DOHH2 (cell line): Measurements from ENCODE around the gene CDHR2.

ENCODE experiments used
- EZH2phosphoT487 ChIP-seq: fragments of 200-600 bp; sonication (generic); IDR thresholded peaks from 2 replicates; pipeline ENCODE4 v1.6.1; 2017; ENCODE audit warnings: borderline replicate concordance, mild to moderate bottlenecking, antibody characterized with exemption, low read length, moderate library complexity, mixed read lengths
- TF ChIP-seq, protein P1 (sequence below): fragments of 200-600 bp; sonication (generic); IDR thresholded peaks from one replicate; pipeline ENCODE4 v1.5.1; 2014; ENCODE audit warnings: antibody characterized with exemption, mild to moderate bottlenecking, low read depth, low read length; ENCODE audit not compliant: poor library complexity, severe bottlenecking

DNA sequence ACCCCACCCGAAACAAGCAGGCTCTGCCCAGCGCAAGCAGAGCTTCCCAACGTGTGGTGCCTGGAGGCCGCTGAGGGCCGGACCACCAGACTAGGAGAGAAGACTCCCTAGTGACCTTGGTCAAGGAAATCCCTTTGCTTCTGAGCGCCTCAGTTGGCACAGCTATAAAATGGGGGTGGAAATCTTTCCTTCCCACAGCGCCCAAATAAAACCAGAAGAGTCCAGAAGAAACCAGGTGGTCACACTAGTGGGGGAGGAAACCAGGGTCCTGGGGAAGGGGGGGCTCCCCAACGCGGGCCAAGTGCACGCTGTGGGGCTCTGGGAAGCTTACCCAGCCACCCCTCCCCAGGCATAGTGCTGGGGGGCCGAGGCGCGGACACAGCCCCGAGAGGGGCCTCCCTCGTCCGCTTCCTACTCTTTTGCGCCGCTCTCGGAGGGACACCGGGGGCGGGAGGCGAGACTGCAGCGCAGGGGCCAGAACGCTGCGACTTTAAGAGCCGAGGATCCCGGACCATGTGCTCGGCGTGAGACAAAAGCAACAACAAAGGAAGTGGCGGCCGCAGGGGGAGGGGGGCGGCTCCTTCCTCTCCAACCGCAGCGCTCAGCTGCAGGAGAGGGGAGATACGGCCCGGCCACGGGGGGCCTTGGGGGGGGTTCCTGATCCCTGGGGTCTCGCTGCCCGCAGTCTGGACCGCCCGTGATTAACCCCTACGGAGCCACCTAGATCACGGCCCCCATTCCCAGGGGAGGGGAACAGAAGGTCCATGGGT is 12.8 kb upstream of the CDHR2 start:
- TF ChIP-seq, protein P1, sequence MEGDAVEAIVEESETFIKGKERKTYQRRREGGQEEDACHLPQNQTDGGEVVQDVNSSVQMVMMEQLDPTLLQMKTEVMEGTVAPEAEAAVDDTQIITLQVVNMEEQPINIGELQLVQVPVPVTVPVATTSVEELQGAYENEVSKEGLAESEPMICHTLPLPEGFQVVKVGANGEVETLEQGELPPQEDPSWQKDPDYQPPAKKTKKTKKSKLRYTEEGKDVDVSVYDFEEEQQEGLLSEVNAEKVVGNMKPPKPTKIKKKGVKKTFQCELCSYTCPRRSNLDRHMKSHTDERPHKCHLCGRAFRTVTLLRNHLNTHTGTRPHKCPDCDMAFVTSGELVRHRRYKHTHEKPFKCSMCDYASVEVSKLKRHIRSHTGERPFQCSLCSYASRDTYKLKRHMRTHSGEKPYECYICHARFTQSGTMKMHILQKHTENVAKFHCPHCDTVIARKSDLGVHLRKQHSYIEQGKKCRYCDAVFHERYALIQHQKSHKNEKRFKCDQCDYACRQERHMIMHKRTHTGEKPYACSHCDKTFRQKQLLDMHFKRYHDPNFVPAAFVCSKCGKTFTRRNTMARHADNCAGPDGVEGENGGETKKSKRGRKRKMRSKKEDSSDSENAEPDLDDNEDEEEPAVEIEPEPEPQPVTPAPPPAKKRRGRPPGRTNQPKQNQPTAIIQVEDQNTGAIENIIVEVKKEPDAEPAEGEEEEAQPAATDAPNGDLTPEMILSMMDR = no peak
- no peak for TF ChIP-seq EZH2phosphoT487
